Measurements from ENCODE around the gene GLDN. TPM values are rescaled to one million over a fixed set of nuclear protein-coding genes. Genes with fewer than 3 reads are reported as not detected.

GLDN gene
- total RNA-seq, 2 donors from 2014 or later = not detected

DNA sequence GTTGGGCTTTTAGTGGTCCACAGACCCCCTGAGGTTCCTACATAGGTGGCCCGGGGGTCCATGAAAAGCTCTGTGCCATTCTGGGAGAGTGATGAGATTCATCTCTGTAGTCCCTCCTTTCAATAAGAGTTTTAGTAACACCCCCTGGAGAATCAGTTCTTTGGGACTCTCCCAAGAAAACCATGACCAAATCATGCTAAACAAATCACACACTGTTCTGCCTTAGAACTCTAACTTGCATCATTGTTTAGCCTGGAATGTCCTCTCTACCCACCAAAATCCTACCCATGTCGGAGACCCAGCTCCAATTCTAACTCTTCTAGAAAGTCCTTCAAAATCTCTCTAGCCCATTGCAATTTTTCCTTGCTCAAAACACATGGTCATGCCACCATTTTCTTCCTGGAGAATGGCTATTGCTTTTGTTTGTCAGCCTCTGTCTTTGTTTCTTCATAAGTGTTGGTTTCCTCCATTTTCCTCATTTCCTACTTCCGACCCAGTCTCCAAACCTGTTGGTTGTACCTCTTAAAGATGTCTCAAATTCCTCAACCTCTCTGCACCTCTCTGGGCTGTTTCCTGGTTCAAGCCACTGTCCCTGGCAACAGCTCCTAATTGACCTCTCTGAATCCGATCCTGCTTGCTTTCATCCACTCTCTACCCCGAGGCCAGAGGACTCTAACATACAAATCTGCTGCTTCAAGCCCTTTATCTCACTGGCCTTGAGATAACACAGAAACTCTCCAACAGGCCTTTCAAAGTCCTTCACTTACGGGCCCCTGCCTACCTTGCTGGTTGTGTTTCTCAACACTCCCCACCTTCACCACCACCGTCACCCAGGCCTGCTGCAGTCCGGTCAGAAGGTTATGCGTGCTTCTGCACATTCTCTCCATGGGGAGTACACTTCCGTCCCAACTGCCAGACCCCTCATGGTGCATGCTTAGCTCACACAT is 26.8 kb upstream of the GLDN start:
- ATAC-seq (replicated peaks in 1 of 2) (no peak), DNase-seq (no peak)
- no peak overlapping the region for H3K27ac Mint-ChIP-seq
- H3K27me3 Mint-ChIP-seq (ENCODE audit: low read depth) = no peaks in the 10 kb centered on the region
- H3K9me3 Mint-ChIP-seq = no peaks in the 10 kb centered on the region
- no peak overlapping the region for H3K4me3 Mint-ChIP-seq
- no peaks in the 10 kb centered on the region for H3K36me3 Mint-ChIP-seq (ENCODE audit: insufficient read depth in 2 of 2)
- H3K4me1 Mint-ChIP-seq (ENCODE audit: low read depth) = no peaks in the 10 kb centered on the region

DNA sequence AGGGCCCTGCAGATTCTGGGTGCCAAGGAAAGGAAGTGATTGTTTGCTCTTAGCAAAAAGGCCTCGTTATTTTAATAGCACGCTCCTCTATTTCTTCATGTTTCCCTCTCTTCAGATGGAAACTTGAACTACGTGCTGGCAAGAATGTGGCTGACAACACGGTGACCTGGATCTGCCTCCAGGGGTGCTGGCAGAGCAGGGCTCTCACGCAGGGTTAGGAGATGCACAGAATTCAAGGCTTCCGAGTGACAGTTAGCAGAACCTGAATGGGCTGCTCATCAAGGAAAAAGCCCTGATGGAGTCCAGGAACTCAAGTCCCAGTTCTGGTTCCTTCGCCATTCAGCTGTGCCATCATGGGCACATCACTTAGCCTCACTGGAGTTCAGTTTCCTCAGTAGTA is 25.7 kb upstream of the GLDN start:
- no peak overlapping the region for H3K4me3 Mint-ChIP-seq
- no peaks in the 10 kb centered on the region for H3K9me3 Mint-ChIP-seq
- no peak overlapping the region for H3K27ac Mint-ChIP-seq
- DNase-seq = no peak
- no peaks in the 10 kb centered on the region for H3K27me3 Mint-ChIP-seq (ENCODE audit: low read depth)
- H3K4me1 Mint-ChIP-seq (ENCODE audit: low read depth) = no peaks in the 10 kb centered on the region
- no peaks in the 10 kb centered on the region for H3K36me3 Mint-ChIP-seq (ENCODE audit: insufficient read depth in 2 of 2)
- no peak for ATAC-seq (replicated peaks in 1 of 2)

DNA sequence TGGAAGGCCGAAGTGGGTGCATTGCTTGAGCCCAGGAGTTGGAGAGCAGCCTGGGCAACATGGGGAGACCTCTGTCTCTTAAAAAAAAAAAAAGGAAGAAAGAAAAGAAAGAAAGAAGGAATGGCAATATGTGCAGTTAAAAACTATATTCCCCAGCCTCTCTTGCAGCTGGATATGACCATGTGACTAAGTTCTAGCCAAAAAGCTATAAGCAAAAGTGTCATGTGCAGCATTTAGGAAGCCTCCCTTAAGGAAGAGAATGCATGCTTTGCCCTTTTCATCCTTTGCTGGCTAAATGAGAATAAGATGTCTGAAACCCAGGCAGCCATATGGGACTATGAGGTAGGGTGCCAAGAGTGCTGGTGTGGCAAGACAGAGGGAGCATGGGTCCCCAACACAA is 24.8 kb upstream of the GLDN start:
- no peak for ATAC-seq (replicated peaks in 1 of 2)
- H3K36me3 Mint-ChIP-seq (ENCODE audit: insufficient read depth in 2 of 2) = no peaks in the 10 kb centered on the region
- no peak overlapping the region for H3K4me3 Mint-ChIP-seq
- no peaks in the 10 kb centered on the region for H3K27me3 Mint-ChIP-seq (ENCODE audit: low read depth)
- DNase-seq = no peak
- no peaks in the 10 kb centered on the region for H3K4me1 Mint-ChIP-seq (ENCODE audit: low read depth)
- H3K27ac Mint-ChIP-seq = no peak overlapping the region
- H3K9me3 Mint-ChIP-seq = no peaks in the 10 kb centered on the region

DNA sequence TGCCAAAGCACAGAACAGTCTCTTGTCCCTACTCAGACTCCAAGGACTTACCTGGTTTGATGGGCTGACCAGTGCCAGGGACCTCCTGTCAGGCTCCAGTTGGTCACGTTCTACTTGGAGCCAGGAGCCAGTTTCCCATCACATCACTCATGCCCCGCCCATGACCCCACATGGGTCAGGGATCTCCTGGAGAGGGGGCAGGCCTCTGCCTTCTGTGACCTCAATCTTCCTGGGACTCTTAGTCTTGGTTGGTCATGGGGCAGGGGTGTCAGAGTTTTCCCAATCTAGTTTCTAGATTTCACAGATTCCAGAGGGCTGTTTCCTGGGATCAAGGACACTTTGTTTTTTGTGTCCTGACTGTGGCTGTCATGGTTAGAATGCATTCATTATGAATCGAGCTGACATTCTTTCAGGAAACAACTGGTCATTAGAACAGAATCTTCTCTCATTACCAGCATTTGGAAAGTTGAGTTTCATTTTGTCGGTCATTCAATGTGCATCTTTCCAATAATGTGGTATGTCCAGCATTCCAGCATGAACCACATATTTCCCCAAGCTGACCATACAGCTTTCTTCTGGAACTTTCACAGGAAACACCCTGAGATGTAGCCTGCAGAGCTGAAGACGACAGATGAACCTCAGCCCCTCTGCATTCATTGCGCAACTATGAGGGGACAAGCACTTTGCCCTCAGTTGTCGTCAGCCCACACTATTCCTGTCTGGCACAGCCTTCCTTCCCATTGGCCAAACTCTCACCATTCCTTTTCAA is 22.9 kb upstream of the GLDN start:
- Mint-ChIP-seq H3K27me3 (ENCODE audit: low read depth) (no peaks in the 10 kb centered on the region), H3K36me3 (ENCODE audit: insufficient read depth in 2 of 2) (no peaks in the 10 kb centered on the region), H3K27ac (no peak overlapping the region), H3K4me3 (no peak overlapping the region), H3K9me3 (no peaks in the 10 kb centered on the region), H3K4me1 (ENCODE audit: low read depth) (no peaks in the 10 kb centered on the region)
- DNase-seq (no peak), ATAC-seq (replicated peaks in 1 of 2) (no peak)

DNA sequence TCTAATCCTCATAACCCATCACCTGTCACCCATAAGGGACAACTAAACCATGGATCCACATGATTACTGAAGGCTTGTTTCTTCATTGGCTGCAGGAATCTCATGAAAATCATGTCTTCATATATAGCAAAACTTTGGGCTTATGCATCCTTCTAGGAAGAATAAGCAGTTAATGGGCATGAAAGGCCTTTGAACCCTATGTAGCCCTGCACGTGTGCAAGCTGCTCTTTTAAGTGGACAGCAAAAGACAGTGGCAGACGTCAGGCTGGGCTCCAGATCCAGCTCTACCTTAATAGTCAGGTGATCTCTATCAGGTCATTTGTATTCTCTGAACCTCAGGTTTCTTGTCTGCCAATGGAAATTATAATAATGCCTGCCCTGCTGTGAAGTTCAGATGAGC is 21.9 kb upstream of the GLDN start:
- Mint-ChIP-seq H3K27me3 (ENCODE audit: low read depth) (no peaks in the 10 kb centered on the region), H3K4me3 (no peak overlapping the region), H3K4me1 (ENCODE audit: low read depth) (no peaks in the 10 kb centered on the region)

DNA sequence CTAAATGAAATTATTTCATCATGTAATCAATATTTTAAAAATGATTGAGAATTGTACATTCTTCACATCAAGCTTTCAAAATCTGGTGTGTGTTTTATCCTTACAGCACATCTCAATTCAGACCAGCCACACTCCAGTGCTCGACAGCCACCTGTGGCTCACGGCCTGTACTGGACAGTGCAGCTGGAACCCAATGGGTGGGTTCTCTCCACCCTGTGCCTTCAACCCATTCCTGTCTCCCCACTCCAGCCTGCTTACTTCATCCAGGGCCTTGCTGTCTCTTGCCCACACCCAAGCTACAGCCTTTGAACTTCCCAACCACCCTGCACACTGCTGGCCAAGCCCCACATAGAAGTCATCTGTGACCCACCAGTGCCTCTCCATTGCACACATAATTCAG is 20.6 kb upstream of the GLDN start:
- Mint-ChIP-seq H3K27me3 (ENCODE audit: low read depth) (no peaks in the 10 kb centered on the region), H3K27ac (no peak overlapping the region), H3K4me1 (ENCODE audit: low read depth) (no peaks in the 10 kb centered on the region), H3K4me3 (no peak overlapping the region), H3K36me3 (ENCODE audit: insufficient read depth in 2 of 2) (no peaks in the 10 kb centered on the region), H3K9me3 (no peaks in the 10 kb centered on the region)
- ATAC-seq (replicated peaks in 1 of 2) = no peak
- DNase-seq = no peak

More for the DNA sequence above, 21.9 kb upstream of the GLDN start:
- DNase-seq (no peak), ATAC-seq (replicated peaks in 1 of 2) (no peak)
- Mint-ChIP-seq H3K36me3 (ENCODE audit: insufficient read depth in 2 of 2) (no peaks in the 10 kb centered on the region), H3K27ac (no peak overlapping the region), H3K9me3 (no peaks in the 10 kb centered on the region)

DNA sequence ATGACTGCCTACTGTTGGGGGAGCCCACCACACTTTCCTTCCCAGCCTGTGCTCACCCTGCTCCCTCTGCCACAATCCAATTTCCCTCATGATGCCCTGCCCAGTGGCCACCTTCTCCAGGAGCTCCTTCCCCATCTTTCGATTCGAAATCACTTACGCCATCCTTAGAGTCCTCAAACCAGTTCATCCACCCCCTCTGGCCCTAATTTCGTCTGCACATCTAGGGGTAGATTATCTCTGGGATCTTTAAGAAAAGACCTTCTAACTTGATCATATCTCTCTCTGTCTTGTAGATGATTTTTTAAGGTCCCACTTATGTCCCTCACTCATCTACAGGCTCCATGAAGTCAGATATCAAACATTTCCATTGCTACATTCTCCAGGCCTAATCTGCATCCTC is 20.1 kb upstream of the GLDN start:
- Mint-ChIP-seq H3K9me3 (no peaks in the 10 kb centered on the region), H3K36me3 (ENCODE audit: insufficient read depth in 2 of 2) (no peaks in the 10 kb centered on the region), H3K27ac (no peak overlapping the region), H3K27me3 (ENCODE audit: low read depth) (no peaks in the 10 kb centered on the region), H3K4me3 (no peak overlapping the region), H3K4me1 (ENCODE audit: low read depth) (no peaks in the 10 kb centered on the region)
- no peak for ATAC-seq (replicated peaks in 1 of 2)
- no peak for DNase-seq

DNA sequence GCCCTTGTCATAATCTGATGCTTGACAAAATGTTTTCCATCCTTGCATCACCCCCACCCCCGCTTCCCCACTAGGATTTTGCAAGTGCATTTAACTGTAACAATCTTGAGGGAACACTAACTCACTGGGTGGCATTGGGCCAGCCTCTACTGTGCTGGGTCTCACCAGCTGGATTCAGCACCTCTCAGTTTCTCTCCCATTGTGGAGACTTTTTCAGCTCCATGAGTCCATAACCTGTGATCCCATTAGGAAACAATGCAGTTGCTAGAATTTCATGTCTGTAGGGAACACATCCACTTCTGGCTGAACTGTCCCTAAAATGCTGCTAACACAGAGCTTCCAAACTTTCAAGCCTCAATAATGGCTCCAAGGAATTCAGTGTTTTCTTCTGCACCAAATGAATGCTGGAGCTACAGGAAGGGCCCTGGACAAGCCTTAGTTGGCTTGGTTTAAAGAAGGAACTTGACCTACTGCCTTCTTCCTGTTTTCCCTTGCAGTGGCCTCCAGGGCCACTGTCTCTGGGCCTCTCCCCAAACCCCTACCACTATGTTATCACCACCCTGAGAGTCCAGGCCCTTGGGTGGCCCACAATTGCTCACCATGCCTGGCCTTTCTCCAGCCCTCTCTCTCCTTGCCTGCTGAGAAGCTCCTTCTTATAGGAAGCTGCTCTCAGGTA is 18.7 kb upstream of the GLDN start:
- no peak overlapping the region for H3K4me3 Mint-ChIP-seq
- no peak overlapping the region for H3K27ac Mint-ChIP-seq

DNA sequence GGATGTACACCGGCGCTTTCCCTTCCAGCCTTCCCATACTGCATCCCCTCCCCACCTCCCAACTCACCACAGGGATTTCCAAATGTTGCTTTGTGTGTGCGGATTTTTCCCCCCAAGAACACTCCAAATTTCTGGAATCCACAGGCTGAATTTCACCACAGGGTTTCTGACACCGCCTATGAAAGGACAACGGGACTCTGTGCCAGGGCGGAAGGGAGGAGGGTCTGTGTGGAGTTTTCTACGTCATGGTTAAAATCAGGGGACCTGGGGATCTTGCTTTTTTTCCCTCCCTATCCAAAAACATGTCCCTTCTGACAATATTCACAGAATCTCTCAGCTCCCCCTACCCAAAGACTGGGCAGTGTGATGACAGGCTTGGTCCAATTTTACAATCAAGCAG is 17.7 kb upstream of the GLDN start:
- no peak overlapping the region for H3K4me3 Mint-ChIP-seq
- ATAC-seq (replicated peaks in 1 of 2) (no peak), DNase-seq (no peak)
- H3K4me1 Mint-ChIP-seq (ENCODE audit: low read depth) = no peaks in the 10 kb centered on the region
- H3K36me3 Mint-ChIP-seq (ENCODE audit: insufficient read depth in 2 of 2) = no peaks in the 10 kb centered on the region
- no peaks in the 10 kb centered on the region for H3K9me3 Mint-ChIP-seq
- no peak overlapping the region for H3K27ac Mint-ChIP-seq
- no peaks in the 10 kb centered on the region for H3K27me3 Mint-ChIP-seq (ENCODE audit: low read depth)

More for the DNA sequence above, 18.7 kb upstream of the GLDN start:
- DNase-seq (no peak), ATAC-seq (replicated peaks in 1 of 2) (no peak)
- Mint-ChIP-seq H3K4me1 (ENCODE audit: low read depth) (no peaks in the 10 kb centered on the region), H3K27me3 (ENCODE audit: low read depth) (no peaks in the 10 kb centered on the region), H3K36me3 (ENCODE audit: insufficient read depth in 2 of 2) (no peaks in the 10 kb centered on the region), H3K9me3 (no peaks in the 10 kb centered on the region)

DNA sequence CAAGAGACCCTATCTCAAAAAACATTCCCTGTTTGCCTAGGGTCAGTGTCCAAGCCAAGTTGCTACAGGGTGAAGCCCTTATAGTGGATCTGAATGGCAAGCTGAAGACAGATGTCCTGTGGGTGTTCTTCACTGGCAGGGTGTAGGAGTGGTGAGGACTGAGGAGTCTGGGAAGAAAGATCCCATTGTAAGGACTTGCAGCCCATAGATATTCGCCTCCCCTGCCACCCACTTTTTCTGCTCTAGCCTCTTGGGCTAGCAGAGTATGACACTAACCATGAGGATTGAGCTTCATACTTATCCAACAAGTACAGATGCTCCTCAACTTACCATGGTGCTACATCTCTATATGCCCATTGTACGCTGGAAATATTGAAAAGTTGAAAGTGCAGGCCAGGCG is 16.3 kb upstream of the GLDN start:
- ATAC-seq (replicated peaks in 1 of 2) (no peak), DNase-seq (no peak)
- Mint-ChIP-seq H3K27me3 (ENCODE audit: low read depth) (no peaks in the 10 kb centered on the region), H3K27ac (no peak overlapping the region), H3K36me3 (ENCODE audit: insufficient read depth in 2 of 2) (no peaks in the 10 kb centered on the region), H3K4me3 (no peak overlapping the region), H3K9me3 (no peaks in the 10 kb centered on the region), H3K4me1 (ENCODE audit: low read depth) (no peaks in the 10 kb centered on the region)

DNA sequence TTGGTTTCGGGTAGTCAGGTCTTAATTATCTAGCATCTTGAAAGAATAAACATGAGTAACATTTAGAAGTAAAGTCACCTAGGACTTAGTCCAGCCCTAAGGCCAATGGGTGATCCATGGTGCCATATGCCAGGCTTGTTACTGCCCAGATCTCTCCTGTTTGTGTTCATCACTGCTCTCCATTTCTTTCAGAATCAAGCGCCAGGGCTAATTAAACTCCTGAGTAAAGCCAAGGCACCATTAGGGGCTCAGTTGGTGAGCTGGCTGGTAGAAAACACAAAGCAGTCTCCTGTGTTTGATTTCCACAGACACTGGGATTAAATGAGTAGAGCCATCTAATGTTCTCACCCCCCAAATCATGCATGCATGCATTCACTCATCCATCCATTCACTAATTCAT is 14.4 kb upstream of the GLDN start:
- H3K36me3 Mint-ChIP-seq (ENCODE audit: insufficient read depth in 2 of 2) = no peaks in the 10 kb centered on the region
- no peaks in the 10 kb centered on the region for H3K27me3 Mint-ChIP-seq (ENCODE audit: low read depth)

DNA sequence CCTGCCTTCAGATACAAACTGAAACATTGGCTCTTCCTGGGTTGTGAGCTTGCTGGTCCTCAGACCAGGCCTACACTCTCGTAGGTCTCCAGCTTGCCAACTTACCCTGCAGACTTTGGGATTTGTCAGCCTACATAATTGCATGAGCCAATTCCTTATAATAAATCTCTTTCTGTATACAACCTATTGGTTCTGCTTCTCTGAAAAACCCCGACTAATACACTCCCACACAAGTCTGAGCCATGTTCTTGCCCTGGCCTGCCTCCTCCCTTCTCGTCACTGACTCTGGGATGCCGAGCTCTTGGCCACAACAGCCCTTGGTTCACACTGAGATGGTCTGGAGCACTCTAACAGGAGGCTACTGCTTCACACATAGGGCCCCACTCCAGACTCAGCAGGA is 12.5 kb upstream of the GLDN start:
- Mint-ChIP-seq H3K27me3 (ENCODE audit: low read depth) (no peaks in the 10 kb centered on the region), H3K4me3 (no peak overlapping the region), H3K9me3 (no peaks in the 10 kb centered on the region), H3K36me3 (ENCODE audit: insufficient read depth in 2 of 2) (no peaks in the 10 kb centered on the region), H3K4me1 (ENCODE audit: low read depth) (no peaks in the 10 kb centered on the region), H3K27ac (no peak overlapping the region)
- ATAC-seq (replicated peaks in 1 of 2) = no peak
- DNase-seq = no peak

More for the DNA sequence above, 14.4 kb upstream of the GLDN start:
- DNase-seq (no peak), ATAC-seq (replicated peaks in 1 of 2) (no peak)
- Mint-ChIP-seq H3K4me3 (no peak overlapping the region), H3K9me3 (no peaks in the 10 kb centered on the region), H3K27ac (no peak overlapping the region), H3K4me1 (ENCODE audit: low read depth) (no peaks in the 10 kb centered on the region)

DNA sequence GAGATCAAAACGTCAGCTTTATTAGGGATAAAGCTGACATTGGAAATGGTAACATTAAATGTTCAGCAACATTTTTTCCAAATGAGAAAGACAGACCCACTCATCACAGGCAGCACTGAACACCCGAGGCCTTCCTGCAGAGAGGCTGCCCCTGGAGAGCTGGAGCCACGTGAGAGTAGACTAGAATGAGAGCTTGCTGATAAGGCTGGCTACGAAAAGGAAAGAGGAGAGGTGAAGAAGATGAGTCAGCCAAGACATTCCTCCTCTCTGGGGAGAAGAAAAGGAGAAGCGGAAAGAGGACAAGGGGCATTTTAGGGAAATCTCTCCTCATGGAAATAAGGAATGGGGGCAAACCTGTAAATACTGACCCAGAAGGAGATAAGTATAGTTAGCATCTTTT is 10.3 kb upstream of the GLDN start:
- Mint-ChIP-seq H3K4me1 (ENCODE audit: low read depth) (no peaks in the 10 kb centered on the region), H3K27me3 (ENCODE audit: low read depth) (no peaks in the 10 kb centered on the region), H3K27ac (no peak overlapping the region), H3K9me3 (peaks cover 0 to 1% of the 10 kb centered on the region in 2 donors), H3K36me3 (ENCODE audit: insufficient read depth in 2 of 2) (no peaks in the 10 kb centered on the region), H3K4me3 (no peak overlapping the region)
- DNase-seq (no peak), ATAC-seq (replicated peaks in 1 of 2) (no peak)

Measured in activated T-cell treated with anti-CD3 and anti-CD28 coated beads, Interleukin-2, amount 50 U/mL, for 72 hours (primary cell).